WTC11 (cell line): Measurements from ENCODE around the gene ZBP1. TPM values are rescaled to one million over a fixed set of nuclear protein-coding genes. Genes with fewer than 3 reads are reported as not detected.

ENCODE experiments used
- ATAC-seq: fragments of 200-7000 bp; cut with Tn5 transposase; 2 replicates; pipeline ENCODE4 v1.10.0; 2021; ENCODE audit warnings: mild to moderate bottlenecking, moderate library complexity
- CTCF ChIA-PET: fragments of 300-600 bp; sonication (Branson Sonifier 250); formaldehyde crosslinking; loops from one replicate; lab custom pipeline; 2021; ENCODE audit warnings: antibody characterized with exemption; lab: Charles Lee
- POLR2A ChIA-PET: fragments of 350-600 bp; sonication (Branson Sonifier 250); formaldehyde crosslinking; loops from one replicate; lab custom pipeline; 2021; ENCODE audit warnings: antibody characterized with exemption; lab: Charles Lee
- DNase-seq: peaks from one replicate; pipeline ENCODE4 v3.0.0; 2021; ENCODE audit warnings: low spot score
- H3K27ac Mint-ChIP-seq: 2 replicates; pipeline ENCODE4 v1.8.0; 2021; ENCODE audit warnings: mixed read lengths
- H3K27me3 Mint-ChIP-seq: 2 replicates; pipeline ENCODE4 v1.8.0; 2021; ENCODE audit warnings: low read depth, mild to moderate bottlenecking, moderate library complexity, mixed read lengths
- H3K36me3 Mint-ChIP-seq: 2 replicates; pipeline ENCODE4 v1.8.0; 2021; ENCODE audit warnings: mixed read lengths
- H3K4me1 Mint-ChIP-seq: 2 replicates; pipeline ENCODE4 v1.8.0; 2022; ENCODE audit warnings: mixed read lengths
- H3K4me3 Mint-ChIP-seq: 2 replicates; pipeline ENCODE4 v1.8.0; 2021; ENCODE audit warnings: mild to moderate bottlenecking, moderate library complexity, mixed read lengths
- H3K9me3 Mint-ChIP-seq: 2 replicates; pipeline ENCODE4 v1.8.0; 2021; ENCODE audit warnings: mixed read lengths
- AR ChIP-seq: fragments of 250-450 bp; sonication (Bioruptor Pico); IDR thresholded peaks from 2 replicates; pipeline ENCODE4 v1.9.0; 2021; ENCODE audit warnings: mild to moderate bottlenecking
- ATF3 ChIP-seq: sonication (generic); formaldehyde crosslinking; conservative IDR thresholded peaks from 2 replicates; pipeline ENCODE4 v1.8.1; 2022; ENCODE audit warnings: mild to moderate bottlenecking, missing genetic modification reagents
- CREM ChIP-seq: sonication (generic); formaldehyde crosslinking; IDR thresholded peaks from 2 replicates; pipeline ENCODE4 v1.8.1; 2022; ENCODE audit warnings: mild to moderate bottlenecking, missing genetic modification reagents, moderate library complexity
- EMX1 ChIP-seq: fragments of 250-450 bp; sonication (Bioruptor Pico); IDR thresholded peaks from 2 replicates; pipeline ENCODE4 v1.8.0; 2021; ENCODE audit warnings: mild to moderate bottlenecking
- FOXJ3 ChIP-seq: sonication (generic); formaldehyde crosslinking; IDR thresholded peaks from 2 replicates; pipeline ENCODE4 v1.9.0; 2021; ENCODE audit warnings: missing genetic modification reagents, mild to moderate bottlenecking, borderline replicate concordance
- FOXK1 ChIP-seq: sonication (generic); formaldehyde crosslinking; IDR thresholded peaks from 2 replicates; pipeline ENCODE4 v1.8.0; 2022; ENCODE audit warnings: mild to moderate bottlenecking, moderate library complexity, missing genetic modification reagents
- FOXP4 ChIP-seq: sonication (generic); formaldehyde crosslinking; IDR thresholded peaks from 2 replicates; pipeline ENCODE4 v1.8.0; 2022; ENCODE audit warnings: mild to moderate bottlenecking, missing genetic modification reagents
- HMGXB4 ChIP-seq: sonication (generic); formaldehyde crosslinking; IDR thresholded peaks from 2 replicates; pipeline ENCODE4 v1.8.1; 2023; ENCODE audit warnings: mild to moderate bottlenecking, moderate library complexity, missing genetic modification reagents
- IRF2 ChIP-seq: sonication (generic); formaldehyde crosslinking; IDR thresholded peaks from 2 replicates; pipeline ENCODE4 v1.8.0; 2022; ENCODE audit warnings: low read depth, missing genetic modification reagents, borderline replicate concordance
- JAZF1 ChIP-seq: fragments of 250-450 bp; sonication (Bioruptor Pico); IDR thresholded peaks from 2 replicates; pipeline ENCODE4 v1.9.0; 2021; ENCODE audit warnings: moderate library complexity, mild to moderate bottlenecking, inconsistent platforms
- MAX ChIP-seq: sonication (generic); formaldehyde crosslinking; IDR thresholded peaks from 2 replicates; pipeline ENCODE4 v1.8.0; 2022; ENCODE audit warnings: mild to moderate bottlenecking, missing genetic modification reagents
- MXD4 ChIP-seq: fragments of 250-450 bp; sonication (Bioruptor Pico); IDR thresholded peaks from 2 replicates; pipeline ENCODE4 v1.8.0; 2021; ENCODE audit warnings: mild to moderate bottlenecking, moderate library complexity, borderline replicate concordance
- NFYB ChIP-seq: sonication (generic); formaldehyde crosslinking; conservative IDR thresholded peaks from 2 replicates; pipeline ENCODE4 v1.8.0; 2022; ENCODE audit warnings: low read depth, missing genetic modification reagents
- RELA ChIP-seq: sonication (generic); formaldehyde crosslinking; IDR thresholded peaks from 2 replicates; pipeline ENCODE4 v1.8.1; 2022; ENCODE audit warnings: missing genetic modification reagents, mild to moderate bottlenecking, borderline replicate concordance
- RORB ChIP-seq: fragments of 250-450 bp; sonication (Bioruptor Pico); IDR thresholded peaks from 2 replicates; pipeline ENCODE4 v1.9.0; 2021; ENCODE audit warnings: mild to moderate bottlenecking
- SMAD3 ChIP-seq: sonication (generic); formaldehyde crosslinking; IDR thresholded peaks from 2 replicates; pipeline ENCODE4 v1.8.0; 2022; ENCODE audit warnings: missing genetic modification reagents, mild to moderate bottlenecking, borderline replicate concordance
- ZNF121 ChIP-seq: sonication (generic); formaldehyde crosslinking; IDR thresholded peaks from 2 replicates; pipeline ENCODE4 v1.8.0; 2023; ENCODE audit warnings: missing genetic modification reagents
- ZNF138 ChIP-seq: sonication (generic); formaldehyde crosslinking; conservative IDR thresholded peaks from 2 replicates; pipeline ENCODE4 v1.8.1; 2022; ENCODE audit warnings: mild to moderate bottlenecking, moderate library complexity, missing genetic modification reagents
- ZNF423 ChIP-seq: fragments of 250-450 bp; sonication (Bioruptor Pico); IDR thresholded peaks from 2 replicates; pipeline ENCODE4 v2.1.2; 2022; ENCODE audit warnings: mild to moderate bottlenecking, moderate library complexity
- ZNF671 ChIP-seq: fragments of 250-450 bp; sonication (Bioruptor Pico); IDR thresholded peaks from 2 replicates; pipeline ENCODE4 v1.8.0; 2021; ENCODE audit warnings: mild to moderate bottlenecking
- total RNA-seq: library from RNA; stranded (reverse); gene quantifications from 3 replicates; pipeline ENCODE4 v1.2.3, GENCODE V29; 2021

The ZBP1 gene
- total RNA-seq, 1 experiment from 2014 or later: not detected

GRCh38 chr20:57562541-57563465 is 57.4 kb downstream of the ZBP1 start:
- Mint-ChIP-seq H3K27ac (no peak overlapping the region), H3K27me3 (no peaks in the 10 kb centered on the region), H3K4me3 (no peak overlapping the region), H3K36me3 (no peaks in the 10 kb centered on the region)
- CTCF ChIA-PET: no interaction called here
- no peak for ATAC-seq
- TF ChIP-seq ATF3 (no peak), HMGXB4 (no peak), ZNF671 (CRISPR knock-in tag) (no peak), EMX1 (CRISPR knock-in tag) (no peak), RORB (CRISPR knock-in tag) (no peak), NFYB (no peak), MXD4 (CRISPR knock-in tag) (no peak)
- TF ChIP-seq, all 79 proteins: peak for 0
- no peaks in the 10 kb centered on the region for H3K4me1 Mint-ChIP-seq
- DNase-seq: no peak
- POLR2A ChIA-PET: no interaction called here
- no peaks in the 10 kb centered on the region for H3K9me3 Mint-ChIP-seq

- no peak for TF ChIP-seq AR (CRISPR knock-in tag)
- no peak for TF ChIP-seq MAX (CRISPR knock-in tag)
- no peak for TF ChIP-seq RORB (CRISPR knock-in tag)
- no peak for TF ChIP-seq FOXJ3 (CRISPR knock-in tag)
- TF ChIP-seq HMGXB4: no peak
- no peak for TF ChIP-seq ZNF138
- TF ChIP-seq FOXK1 (CRISPR knock-in tag): no peak
- no peak for TF ChIP-seq NFYB
- no peak for TF ChIP-seq ZNF423
- no peak for TF ChIP-seq CREM
- no peak for TF ChIP-seq ZNF121 (CRISPR knock-in tag)
- no peak for TF ChIP-seq SMAD3 (CRISPR knock-in tag)
- no peak for TF ChIP-seq ZNF671 (CRISPR knock-in tag)
- TF ChIP-seq RELA: no peak
- no peak for TF ChIP-seq IRF2 (CRISPR knock-in tag)
- TF ChIP-seq FOXP4 (CRISPR knock-in tag): no peak
- TF ChIP-seq JAZF1 (CRISPR knock-in tag): no peak
- Mint-ChIP-seq H3K27me3 (no peaks in the 10 kb centered on the region), H3K4me1 (no peaks in the 10 kb centered on the region), H3K27ac (no peak overlapping the region), H3K36me3 (no peaks in the 10 kb centered on the region), H3K4me3 (no peak overlapping the region), H3K9me3 (no peaks in the 10 kb centered on the region)
- no peak for ATAC-seq
- no peak for DNase-seq
- ChIA-PET CTCF (interaction anchor here (1.1 to 1.6 kb wide), 2 partner anchors 12 to 35 kb away, joined by 3 to 5 read pairs; no protein-coding TSS in a partner anchor), POLR2A (no interaction called here)
Measured at GRCh38 chr20:57561356-57562279, 58.6 kb downstream of the ZBP1 start.
